Fibroblast of skin of left biceps (primary cell): Measurements from ENCODE around the gene ENAH.
"Not testable (repeated sequence)": the region's sequence is repeated elsewhere in the genome, so short reads cannot be mapped to it uniquely, and the experiment has no call there.

Experiments
- DNase-seq, 2 experiments: peaks; one replicate each; pipeline ENCODE4 v3.0.0-alpha.2; 2013; ENCODE audit warnings: low read depth in 2 of 2

ENAH gene

DNA sequence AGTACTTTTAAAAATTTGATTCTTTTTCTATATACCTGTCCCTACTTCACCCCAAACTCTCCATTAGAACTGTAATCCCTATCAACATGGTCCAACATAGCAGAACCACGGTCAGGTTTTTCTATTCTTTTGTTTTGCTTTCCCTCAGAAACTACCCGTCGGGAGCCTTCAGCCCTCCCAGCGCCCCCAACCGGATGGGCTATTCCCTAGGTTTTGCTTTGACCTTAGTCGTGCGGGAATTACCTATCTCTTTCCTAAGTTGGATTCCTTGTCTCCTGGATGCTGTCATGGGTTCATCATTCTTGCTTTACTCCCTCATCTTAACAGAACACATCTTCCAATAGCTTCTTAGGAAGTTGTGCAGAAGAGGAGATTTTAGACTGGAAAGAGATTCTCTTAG lies 127.5 kb downstream of the ENAH start:
- no peak for DNase-seq

DNA sequence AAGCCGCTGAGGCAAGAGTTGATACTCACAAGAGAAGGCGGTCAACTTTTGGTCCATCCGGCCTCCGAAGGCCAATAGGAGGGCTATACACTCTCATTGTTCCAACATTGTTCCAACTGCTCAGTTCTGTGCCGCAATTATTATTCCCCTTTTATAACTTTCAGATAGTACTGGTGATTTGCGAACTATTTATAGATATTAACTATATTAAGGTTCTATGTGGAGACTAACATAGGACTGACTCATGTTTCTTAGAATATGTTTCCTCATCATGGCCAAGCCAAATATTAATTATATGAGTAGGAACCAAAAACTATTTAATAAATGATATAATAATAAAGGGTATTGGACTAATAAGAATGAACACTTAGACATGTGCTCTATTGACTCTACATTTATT lies 128.4 kb downstream of the ENAH start:
- no peak for DNase-seq

DNA sequence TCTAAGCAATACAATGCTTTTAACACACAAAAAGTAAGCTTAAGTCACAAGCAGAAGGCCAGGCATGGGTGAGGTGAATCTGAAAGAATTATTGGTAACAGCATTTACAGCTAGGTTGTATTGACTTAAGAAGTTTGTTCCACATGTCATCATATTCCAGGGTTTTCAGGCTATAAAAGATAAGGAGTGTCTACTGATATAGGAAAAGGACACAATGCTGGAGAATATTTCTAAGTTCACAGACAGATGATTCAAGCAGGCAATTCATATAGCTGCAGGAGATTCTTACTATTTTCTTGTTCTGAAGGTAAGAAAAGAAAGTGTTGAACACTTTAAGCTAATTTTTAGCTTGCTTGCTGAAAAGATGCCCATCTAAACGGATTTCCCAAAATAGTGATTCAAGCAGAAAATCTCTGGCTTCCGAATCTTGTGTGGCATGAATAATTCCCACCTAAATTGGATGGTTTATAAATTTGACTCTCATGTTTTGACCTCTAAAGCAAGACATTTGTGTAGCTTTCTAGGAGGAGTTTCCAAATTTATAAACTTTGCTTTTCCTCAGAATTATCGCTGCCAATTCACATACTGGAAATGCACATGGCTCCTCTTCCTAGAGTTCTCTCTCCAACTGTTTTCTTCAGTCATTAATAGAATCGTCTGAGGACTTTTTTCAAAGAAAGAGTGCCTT lies 129.5 kb downstream of the ENAH start:
- no peak for DNase-seq

DNA sequence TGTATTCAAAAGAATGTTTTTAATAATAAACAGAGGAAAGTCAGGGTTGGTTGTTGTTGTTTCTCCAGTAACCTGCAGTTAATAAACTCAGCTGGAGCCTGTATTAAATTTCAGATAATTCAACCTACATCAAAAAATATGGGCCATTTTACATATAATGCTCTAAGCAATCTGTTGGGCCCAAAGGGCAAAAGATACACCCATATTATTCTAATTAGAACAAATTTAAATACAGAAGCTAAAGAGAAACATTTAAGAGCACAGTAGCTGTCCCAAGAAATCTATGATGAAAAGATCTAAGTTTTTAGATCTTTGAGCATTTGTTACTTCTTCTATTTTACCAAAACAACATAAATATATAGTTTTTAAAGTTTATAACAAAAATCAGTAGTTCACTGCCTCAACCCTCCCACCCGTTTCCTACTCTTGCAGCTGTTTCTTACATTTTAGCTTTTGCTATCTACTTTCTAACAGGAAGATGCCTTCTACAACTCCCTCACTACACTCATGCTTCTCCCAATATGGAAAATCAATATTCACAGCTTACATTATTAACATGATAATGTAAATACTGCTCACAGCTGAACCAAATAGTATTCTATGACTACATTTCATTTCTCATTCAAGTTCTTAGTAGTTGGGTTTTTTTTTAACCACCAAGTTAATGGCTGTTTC lies 130.2 kb downstream of the ENAH start:
- no peak for DNase-seq

DNA sequence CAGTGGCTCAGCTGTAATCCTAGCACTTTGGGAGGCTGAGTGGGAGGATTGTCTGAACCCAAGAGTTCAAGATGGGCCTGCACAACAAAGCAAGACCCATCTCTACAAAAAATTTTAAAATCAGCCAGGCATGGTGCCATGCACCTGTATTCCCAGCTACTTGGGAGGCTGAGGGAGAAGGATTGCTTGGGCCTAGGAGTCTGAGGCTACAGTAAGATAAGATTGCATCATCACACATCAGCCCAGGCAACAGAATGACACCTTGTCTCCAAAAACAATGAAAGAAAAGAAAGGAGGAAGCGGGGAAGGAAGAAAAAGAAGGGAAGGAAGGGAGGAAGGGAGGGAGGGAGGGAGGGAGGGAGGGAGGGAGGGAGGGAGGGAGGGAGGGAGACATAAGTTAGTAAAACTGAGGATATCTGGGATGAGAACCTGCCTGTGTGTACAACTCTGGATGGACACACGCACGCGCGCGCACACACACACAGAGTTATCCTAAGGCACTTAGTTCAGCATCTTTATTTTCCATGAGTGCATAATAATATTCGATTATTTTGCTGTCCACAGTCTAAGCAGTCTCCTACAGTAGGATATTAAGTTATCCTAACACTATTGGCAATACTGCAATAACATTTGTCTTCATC lies 132.2 kb downstream of the ENAH start:
- DNase-seq, result no peak

DNA sequence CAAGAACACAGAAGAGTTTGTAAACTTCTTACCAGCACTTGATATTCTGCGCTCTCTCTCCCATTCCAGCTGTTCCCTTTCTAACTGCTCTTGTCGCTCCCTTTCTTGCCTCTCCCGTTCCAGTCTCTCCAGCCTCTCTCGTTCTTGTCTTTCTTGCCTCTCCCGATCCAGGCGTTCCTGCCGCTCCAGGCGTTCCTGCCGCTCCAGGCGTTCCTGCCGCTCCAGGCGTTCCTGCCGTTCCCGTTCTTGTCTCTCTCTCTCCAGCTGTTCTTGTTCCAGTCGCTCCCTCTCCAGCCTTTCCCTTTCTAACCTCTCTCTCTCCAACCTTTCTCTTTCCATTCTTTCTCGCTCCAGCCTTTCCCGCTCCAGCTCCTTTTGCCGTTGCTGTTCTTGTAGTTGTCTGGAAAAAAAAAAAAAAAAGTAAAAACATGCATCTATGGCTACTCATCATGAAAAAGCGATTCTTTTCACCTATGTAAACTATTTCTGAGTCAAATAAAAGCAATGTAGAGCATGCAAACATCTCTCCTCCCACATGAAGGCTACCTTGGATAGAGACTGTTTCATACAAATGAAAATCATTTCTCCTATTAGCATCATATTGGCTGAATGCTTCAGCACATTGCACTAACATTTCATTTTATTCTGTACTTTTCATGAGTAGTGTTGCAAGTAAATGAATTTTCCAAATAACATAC lies 133.6 kb downstream of the ENAH start:
- no peak for DNase-seq

DNA sequence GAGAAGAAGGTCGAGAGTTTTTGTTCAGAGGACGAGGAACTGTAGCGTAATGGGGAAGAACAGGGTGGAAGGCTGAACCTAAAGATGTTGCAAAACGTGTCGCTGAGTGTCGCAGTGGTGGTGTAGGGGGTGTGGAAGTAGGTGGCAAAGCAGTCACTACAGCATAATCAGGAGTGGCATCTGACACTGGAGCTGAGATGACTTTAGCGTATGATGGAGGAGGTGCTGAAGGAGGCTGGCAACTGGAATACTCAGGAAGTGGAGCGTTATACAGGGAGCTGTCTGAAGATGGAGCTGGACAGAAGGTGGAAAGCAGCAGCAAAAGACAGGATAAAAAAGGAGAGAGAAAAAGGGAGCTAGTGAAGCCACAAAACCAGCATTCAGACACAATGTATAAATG lies 135.2 kb downstream of the ENAH start:
- DNase-seq, result no peak

DNA sequence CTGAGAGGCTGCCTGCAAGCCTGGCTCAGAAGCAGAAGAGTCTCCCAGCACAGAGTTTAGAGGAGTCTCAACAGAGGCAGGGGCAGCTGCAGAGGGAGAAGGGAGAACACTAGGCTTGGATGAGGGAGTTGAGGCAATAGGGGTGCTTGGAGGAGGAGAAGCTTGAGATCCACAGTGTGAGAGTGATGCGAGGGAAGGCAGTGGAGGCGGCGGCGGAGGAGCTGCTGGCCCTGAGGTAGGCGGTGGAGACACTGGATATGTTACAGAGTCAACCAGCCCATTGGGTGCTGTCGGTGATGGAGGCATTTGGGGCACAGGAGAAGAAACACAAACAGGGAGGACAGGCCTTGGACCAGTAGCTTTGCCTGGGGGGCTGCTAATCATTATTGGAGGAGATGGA lies 135.7 kb downstream of the ENAH start:
- DNase-seq, result no peak

DNA sequence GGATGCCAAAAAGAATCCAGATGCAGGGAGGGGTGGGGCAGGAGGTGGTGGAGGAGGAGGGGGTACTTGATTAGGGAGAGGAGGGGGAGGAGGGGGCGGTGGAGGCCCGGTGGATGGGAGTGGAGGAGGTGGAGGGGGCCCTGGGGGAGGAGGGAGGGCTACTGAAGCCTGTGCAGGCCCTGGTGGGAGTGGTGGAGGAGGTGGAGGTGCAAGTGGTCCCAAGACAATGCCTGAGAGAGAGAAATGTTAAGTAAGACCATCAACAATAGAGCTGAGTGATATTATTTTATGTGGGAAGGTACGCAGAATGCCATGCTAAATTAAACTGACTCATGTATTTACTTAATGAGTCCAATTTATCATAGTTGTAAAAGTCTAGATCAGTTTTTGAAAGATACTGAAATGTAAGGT lies 138.2 kb downstream of the ENAH start:
- no peak for DNase-seq

DNA sequence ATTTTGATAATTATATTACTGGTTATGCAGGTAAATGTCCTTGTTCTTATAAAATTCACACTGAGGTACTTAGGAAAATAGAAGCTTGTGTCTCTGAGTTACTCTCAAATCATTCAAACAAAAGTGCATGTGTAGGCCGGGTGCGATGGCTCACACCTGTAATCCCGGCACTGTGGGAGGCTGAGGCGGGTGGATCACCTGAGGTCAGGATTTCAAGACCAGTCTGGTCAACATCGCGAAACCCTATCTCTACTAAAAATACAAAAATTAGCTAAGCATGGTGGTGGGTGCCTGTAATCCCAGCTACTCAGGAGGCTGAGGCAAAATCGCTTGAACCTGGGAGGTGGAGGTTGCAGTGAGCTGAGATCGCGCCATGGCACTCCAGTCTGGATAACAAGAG lies 139.3 kb downstream of the ENAH start:
- DNase-seq, result not testable (repeated sequence)

DNA sequence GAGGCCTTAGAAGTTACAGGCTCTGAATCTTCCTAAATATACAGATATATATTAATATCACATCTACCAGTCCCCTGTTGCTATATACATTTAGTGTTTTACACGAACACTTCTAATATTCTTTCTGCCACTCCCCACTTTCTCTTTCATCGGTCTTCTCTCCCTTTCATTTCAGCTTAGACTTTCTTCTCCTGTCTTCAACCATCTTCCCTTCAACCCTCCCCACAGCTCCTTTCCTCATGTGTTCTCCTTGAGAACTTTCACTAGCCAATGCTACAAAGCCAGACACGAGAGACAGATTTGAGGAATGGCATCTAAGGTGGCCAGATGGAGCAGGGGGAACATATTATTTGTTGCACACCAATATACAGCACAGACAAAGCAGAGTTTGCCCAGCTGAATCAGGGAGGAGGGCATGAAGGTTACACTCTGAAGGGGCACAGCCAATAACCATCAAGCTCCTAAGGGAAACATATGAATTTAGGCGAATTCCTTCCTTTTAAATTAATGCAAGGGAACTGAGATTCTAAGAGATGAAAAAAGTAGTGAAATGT lies 141.0 kb downstream of the ENAH start:
- no peak for DNase-seq

DNA sequence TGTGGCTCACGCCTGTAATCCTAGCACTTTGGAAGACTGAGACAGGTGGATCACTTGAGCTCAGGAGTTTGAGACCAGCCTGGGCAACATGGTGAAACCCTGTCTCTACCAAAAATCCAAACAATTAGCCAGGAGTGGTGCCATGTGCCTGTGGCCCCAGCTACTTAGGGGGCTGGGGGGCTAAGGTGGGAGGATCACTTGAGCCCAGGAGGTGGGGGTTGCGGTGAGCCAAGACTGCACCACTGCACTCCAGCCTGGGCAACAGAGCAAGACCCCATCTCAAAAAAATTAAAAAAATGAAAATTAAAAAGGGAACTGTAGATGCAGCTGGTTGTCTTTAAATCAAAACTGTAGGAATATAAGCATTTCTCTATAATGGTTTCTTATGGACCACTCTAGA lies 142.2 kb downstream of the ENAH start:
- not testable (repeated sequence) for DNase-seq

DNA sequence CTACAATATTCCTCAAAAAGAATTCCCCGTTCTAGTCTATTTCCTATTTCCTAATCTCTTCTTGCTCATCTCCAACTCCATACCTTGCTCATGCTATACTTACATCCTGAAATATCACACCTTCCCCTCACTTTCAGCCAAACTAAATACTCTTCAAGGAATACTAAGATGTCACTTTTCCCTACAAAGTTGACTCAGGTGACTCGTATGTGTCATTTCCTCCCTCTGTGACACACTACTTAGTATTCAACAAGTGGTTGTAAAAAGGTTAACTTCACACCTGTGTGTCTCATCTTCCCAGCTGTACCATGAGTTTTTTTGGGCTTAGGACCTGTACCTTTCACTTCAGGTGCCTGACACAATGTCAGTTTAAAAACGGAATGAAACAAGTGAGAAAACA lies 143.2 kb downstream of the ENAH start:
- no peak for DNase-seq

DNA sequence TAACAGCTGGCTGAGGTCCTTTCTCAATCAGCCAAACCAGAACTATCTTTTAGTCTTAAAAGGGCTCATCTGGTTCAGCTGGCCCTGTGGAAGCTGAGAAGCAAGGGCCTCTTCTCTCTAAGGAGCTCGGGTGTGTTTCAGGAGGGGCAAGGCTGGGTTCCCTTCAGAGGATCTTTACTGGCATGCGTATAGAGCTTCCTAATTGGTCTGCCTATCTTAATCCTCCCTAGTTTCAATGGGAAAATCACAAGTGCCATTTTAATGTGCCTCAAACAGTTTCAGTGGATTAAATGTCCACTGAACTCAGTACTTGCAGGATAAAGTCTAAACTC lies 143.6 kb downstream of the ENAH start:
- DNase-seq, result no peak

DNA sequence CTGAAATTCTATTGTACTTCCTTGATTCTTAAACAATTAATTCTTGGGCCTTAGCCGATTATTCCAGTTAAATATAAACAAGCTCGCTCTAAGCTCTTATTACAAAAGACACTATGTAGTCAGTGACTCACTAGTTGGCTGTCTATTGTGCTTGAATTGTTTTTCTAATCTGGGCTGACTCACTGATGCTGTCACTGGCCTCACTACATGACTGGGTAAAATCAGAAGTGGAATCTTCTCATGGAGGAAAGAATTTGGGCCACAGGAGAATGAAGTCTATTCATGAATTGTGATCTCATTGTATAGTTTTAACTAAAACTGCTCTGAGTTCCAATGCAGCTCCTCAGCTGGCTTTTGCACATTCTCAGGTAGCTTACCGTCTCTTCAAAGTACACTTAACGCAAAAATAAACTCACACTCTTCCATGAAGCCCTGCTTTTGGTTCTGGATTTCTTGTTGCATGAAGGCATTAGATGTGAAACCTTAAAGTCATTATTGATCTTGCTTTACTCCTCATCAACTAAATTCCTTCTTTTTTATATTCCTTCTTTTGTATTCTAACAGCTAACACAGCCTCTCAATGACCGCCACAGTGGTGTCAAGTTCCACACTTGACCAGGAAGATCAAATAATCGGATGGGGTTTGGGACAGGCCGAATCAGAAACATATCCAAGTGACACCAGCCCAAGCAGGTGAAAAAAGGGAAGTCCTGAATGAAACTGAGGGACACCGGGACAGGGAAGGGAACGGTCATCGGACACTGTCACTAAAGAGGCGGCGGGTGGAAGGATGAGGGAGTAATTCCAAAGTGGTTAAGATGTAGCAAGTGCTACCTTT lies 144.2 kb downstream of the ENAH start:
- DNase-seq, result peak; percentile 87 to 88

DNA sequence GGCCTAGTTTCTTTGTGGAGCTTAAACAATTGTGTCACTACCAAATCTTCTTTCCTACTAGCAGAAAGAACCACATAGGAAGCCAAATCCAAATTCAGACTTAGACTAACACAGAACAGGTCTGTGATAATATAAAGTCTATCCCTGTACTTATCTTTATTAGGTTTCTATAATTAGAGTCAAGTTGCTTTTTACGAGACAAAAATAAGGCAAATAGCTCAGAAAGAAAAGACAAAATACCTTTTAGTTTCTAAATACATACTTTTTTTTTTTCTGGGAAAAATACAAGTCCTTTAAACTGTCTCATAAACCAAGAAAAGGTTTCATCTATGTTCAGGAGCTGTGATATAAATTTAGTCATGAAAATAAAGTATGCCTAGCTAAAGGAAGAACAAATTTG lies 146.2 kb downstream of the ENAH start:
- no peak for DNase-seq

DNA sequence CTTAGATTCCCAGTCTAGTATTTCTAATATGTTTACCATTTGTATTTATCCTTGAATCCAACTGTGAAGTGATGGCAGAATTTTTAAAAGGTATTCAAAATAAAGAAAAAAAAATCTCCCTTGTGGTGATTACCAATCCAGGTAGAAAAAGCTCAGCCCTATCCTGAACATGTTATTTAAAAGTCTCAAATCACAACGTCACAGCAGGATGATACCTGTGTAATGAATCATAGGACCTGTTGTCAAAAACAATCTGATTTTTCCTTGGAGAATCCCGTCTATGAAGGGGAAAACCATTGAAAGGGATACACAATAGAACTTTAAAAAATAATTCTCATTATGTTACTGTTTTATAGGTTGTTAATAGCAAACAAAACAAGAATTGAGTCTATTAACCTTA lies 148.1 kb downstream of the ENAH start:
- no peak for DNase-seq

DNA sequence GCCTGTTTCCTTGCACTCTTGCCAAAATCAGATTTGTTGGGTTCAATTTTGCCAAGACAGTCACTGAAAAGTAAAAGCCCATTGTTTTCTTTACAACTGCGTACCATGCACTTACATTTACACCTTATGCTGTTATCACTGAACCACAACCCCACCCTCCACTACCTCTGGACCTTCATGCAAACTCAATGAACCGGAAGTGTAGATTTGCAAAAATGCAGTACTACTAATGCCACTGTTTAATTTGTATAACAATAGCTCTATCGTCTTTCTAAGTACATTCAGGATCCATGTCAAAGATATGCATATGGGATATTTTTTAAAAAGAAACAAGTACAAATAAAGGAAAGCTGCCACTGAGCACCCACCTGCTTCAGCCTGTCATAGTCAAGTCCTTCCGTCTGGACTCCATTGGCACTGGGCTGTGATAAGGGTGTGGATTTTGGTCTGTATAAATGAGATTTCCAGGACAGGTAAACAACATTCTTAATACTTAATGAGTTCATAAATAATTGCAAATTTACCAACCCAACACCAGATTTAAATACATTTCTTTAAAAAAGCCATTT lies 152.2 kb downstream of the ENAH start:
- no peak for DNase-seq

DNA sequence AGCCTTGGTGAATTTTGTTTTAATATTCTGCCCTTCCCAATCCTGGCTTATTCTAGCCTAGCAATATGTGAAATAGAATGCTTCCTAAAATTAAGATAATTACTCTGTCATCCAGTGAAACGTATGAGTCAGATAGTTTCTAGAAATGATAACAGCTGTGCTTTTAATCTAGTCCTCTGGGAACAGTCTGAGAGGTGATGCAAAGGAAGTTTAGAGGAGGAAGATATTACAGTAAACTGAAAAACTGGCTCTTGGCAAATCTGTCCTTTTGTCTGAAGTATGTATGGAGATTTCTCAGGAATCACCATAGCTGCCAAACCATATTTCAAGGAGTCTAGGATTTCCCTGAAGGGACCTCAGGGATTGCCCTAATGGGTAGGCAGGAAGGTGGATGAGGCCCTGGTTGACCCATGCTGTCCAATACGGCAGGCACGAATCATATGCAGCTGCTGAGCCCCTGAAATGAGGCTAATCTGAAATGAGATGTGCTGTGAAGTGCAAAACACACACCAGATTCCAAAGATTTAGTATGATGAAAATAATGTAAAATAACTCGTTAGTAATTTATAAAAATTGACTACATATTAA lies 154.3 kb downstream of the ENAH start:
- peak; percentile 37 to 41 for DNase-seq

DNA sequence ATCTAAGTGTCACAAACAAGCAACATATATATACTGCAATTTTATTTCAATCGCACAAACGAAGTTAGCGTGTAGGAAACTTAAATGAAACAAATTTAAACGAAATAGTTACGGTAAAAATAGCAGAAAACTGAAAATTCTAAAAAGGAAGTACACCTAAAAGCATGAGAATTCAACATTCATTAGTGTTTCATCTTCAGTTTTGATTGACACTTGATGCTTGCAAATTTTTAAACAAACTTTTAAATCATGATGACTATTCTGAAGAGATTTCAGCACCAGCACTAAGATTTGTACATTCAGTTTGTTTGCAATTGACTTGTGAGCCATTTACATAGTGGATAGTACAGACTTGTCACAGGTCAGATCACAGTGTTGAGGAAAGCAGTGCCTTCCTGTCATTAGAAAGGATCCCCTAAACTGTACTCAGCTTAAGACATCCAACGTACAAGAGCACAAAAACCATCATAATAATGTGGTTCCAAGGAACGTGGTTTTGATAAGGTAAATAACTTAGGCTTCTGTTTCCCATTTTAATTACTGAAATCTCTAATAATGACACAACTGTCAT lies 158.0 kb downstream of the ENAH start:
- DNase-seq, result no peak
